Stimulated activated CD4-positive, alpha-beta T cell treated with anti-CD3 and anti-CD28 coated beads, Interleukin-15, amount 100 ng/mL, for 1 hour (primary cell): Measurements from ENCODE around the gene GRIK4.

ENCODE experiments used
- DNase-seq, 2 donors: peaks; one replicate each; pipeline ENCODE4 v3.0.0-alpha.2; 2020; ENCODE audit warnings: low read depth in 1 of 2, low spot score in 1 of 2

The GRIK4 gene

GRCh38 chr11:120666121-120666639 is 154.6 kb downstream of the GRIK4 start:
- DNase-seq, result no peak

- no peak for DNase-seq
Observed at GRCh38 chr11:120667281-120667680, 155.7 kb downstream of the GRIK4 start.

- DNase-seq, result no peak
Observed at GRCh38 chr11:120667934-120668333, 156.4 kb downstream of the GRIK4 start.

GRCh38 chr11:120668537-120668936 is 157.0 kb downstream of the GRIK4 start:
- DNase-seq, result no peak

GRCh38 chr11:120674542-120674941 is 163.0 kb downstream of the GRIK4 start:
- no peak for DNase-seq

GRCh38 chr11:120675171-120675570 is 163.6 kb downstream of the GRIK4 start:
- no peak for DNase-seq

- no peak for DNase-seq
Observed at GRCh38 chr11:120676991-120677390, 165.4 kb downstream of the GRIK4 start.

GRCh38 chr11:120680322-120680721 is 168.8 kb downstream of the GRIK4 start:
- DNase-seq, result no peak

- no peak for DNase-seq
Observed at GRCh38 chr11:120681434-120682331, 170.1 kb downstream of the GRIK4 start.

GRCh38 chr11:120682332-120682649 is 170.7 kb downstream of the GRIK4 start:
- no peak for DNase-seq

- no peak for DNase-seq
Observed at GRCh38 chr11:120682866-120683265, 171.3 kb downstream of the GRIK4 start.

GRCh38 chr11:120686516-120686915 is 175.0 kb downstream of the GRIK4 start:
- DNase-seq, result no peak

- no peak for DNase-seq
Observed at GRCh38 chr11:120688163-120688562, 176.6 kb downstream of the GRIK4 start.

GRCh38 chr11:120689596-120690275 is 178.2 kb downstream of the GRIK4 start:
- DNase-seq, result no peak

GRCh38 chr11:120690406-120690805 is 178.9 kb downstream of the GRIK4 start:
- no peak for DNase-seq

GRCh38 chr11:120694726-120695125 is 183.2 kb downstream of the GRIK4 start:
- DNase-seq, result no peak

- DNase-seq, result no peak
Observed at GRCh38 chr11:120695426-120695825, 183.9 kb downstream of the GRIK4 start.

GRCh38 chr11:120695939-120696338 is 184.4 kb downstream of the GRIK4 start:
- no peak for DNase-seq

- DNase-seq, result no peak
Observed at GRCh38 chr11:120696597-120697218, 185.2 kb downstream of the GRIK4 start.

- no peak for DNase-seq
Observed at GRCh38 chr11:120698918-120699317, 187.4 kb downstream of the GRIK4 start.

GRCh38 chr11:120702656-120703055 is 191.1 kb downstream of the GRIK4 start:
- no peak for DNase-seq
